Mucosa of stomach (tissue), 1 donor: ENCODE data around the gene SCARB1.

Experiments
- H3K27me3 ChIP-seq: one replicate; pipeline ENCODE4 v1.7.0; 2013; ENCODE audit warnings: mild to moderate bottlenecking, low read length; ENCODE audit not compliant: control insufficient read depth, insufficient read depth
- H3K36me3 ChIP-seq: one replicate; pipeline ENCODE4 v1.7.0; 2013; ENCODE audit warnings: low read length; ENCODE audit not compliant: control insufficient read depth, insufficient read depth
- H3K4me1 ChIP-seq: one replicate; pipeline ENCODE4 v1.7.0; 2013; ENCODE audit warnings: mild to moderate bottlenecking, low read length; ENCODE audit not compliant: control insufficient read depth, insufficient read depth
- H3K4me3 ChIP-seq: one replicate; pipeline ENCODE4 v1.7.0; 2013; ENCODE audit warnings: low read length
- H3K9ac ChIP-seq: one replicate; pipeline ENCODE4 v1.7.0; 2013; ENCODE audit warnings: mild to moderate bottlenecking, low read length, moderate library complexity
- H3K9me3 ChIP-seq: one replicate; pipeline ENCODE4 v1.7.0; 2013; ENCODE audit warnings: mild to moderate bottlenecking, low read length, moderate library complexity; ENCODE audit not compliant: control insufficient read depth
- donor health status: Pancreatic carcinoma.

SCARB1 gene

DNA sequence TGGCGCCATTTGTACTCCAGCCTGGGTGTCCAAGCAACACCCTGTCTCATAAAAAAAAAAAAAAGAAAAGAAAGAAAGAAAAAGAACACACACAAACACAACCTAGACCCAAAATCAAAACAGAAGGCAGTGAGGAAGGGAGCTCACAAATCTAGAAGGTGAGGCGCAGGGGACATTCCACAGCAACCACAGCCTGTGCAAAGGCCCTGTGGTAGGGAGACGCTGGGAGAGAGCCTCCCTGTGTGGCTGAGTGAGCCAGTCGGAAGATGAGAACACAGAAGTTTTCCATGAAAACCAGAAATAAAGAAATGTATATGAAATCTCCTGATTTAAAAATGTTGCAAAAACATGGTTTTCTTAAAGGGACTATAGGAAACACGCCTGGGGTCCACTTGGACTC lies 44.6 kb downstream of the SCARB1 start:
- Histone ChIP-seq H3K27me3 (no peaks in the 10 kb centered on the region), H3K36me3 (no peaks in the 10 kb centered on the region), H3K9ac (no peak overlapping the region), H3K4me3 (no peak overlapping the region), H3K4me1 (peaks cover 5% of the 10 kb centered on the region), H3K9me3 (no peaks in the 10 kb centered on the region)

GRCh38 chr12:124817076-124818000 lies 46.3 kb downstream of the SCARB1 start:
- no peak overlapping the region for H3K4me3 ChIP-seq
- H3K9ac ChIP-seq = no peak overlapping the region
- H3K27me3 ChIP-seq = no peaks in the 10 kb centered on the region
- H3K36me3 ChIP-seq = no peaks in the 10 kb centered on the region
- H3K4me1 ChIP-seq = peaks cover 2% of the 10 kb centered on the region
- H3K9me3 ChIP-seq = no peaks in the 10 kb centered on the region

GRCh38 chr12:124816295-124816854 lies 47.3 kb downstream of the SCARB1 start:
- H3K9ac ChIP-seq = no peak overlapping the region
- no peaks in the 10 kb centered on the region for H3K4me1 ChIP-seq
- H3K36me3 ChIP-seq = no peaks in the 10 kb centered on the region
- H3K27me3 ChIP-seq = no peaks in the 10 kb centered on the region
- no peaks in the 10 kb centered on the region for H3K9me3 ChIP-seq
- no peak overlapping the region for H3K4me3 ChIP-seq

DNA sequence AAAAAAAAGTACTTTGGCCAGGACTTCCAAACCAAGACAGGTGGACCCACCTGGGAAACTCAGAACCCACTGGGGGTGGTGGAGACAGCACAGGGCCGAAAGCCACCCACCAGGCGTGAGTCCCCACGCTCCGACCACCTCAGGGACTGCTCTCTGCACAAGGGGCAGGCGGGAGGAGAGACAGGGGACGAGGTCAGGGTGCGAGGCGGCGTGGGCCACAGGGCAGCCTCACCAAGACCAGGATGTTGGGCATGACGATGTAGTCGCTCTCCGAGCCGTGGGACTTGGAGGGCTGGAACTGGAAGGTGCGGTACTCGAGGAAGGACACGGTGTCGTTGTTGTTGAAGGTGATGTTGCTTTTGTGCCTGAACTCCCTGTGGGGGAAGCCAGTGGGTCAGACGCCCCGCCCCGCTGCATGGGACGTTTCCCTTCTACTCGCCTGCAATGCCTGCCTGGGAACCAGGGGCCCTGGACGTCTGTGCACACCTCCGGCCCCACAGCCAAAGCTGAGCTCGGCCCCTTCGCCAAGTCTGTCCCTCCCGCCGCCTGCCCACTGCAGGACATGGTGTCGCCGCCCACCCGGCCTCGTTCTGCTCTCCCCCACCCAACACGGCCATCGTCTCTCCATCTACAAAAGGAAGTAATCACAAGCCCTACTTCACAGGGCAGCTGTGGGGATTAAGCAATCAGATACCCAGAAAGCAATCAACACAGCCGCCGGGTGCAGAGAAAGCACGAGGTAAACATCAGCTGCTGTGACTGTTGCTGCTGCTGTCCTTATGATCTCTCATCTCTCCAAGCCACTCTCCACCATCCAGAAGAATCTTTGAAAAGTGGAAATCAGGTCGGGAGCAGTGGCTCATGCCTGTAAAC lies 48.7 kb downstream of the SCARB1 start:
- Histone ChIP-seq H3K9ac (no peak overlapping the region), H3K4me3 (no peak overlapping the region), H3K36me3 (no peaks in the 10 kb centered on the region), H3K9me3 (no peaks in the 10 kb centered on the region), H3K27me3 (no peaks in the 10 kb centered on the region), H3K4me1 (no peaks in the 10 kb centered on the region)

- H3K9ac ChIP-seq = no peak overlapping the region
- no peaks in the 10 kb centered on the region for H3K36me3 ChIP-seq
- H3K4me3 ChIP-seq = no peak overlapping the region
- no peaks in the 10 kb centered on the region for H3K4me1 ChIP-seq
- no peaks in the 10 kb centered on the region for H3K9me3 ChIP-seq
- no peaks in the 10 kb centered on the region for H3K27me3 ChIP-seq
Observed at GRCh38 chr12:124813782-124814181, 49.9 kb downstream of the SCARB1 start.

- no peaks in the 10 kb centered on the region for H3K4me1 ChIP-seq
- no peaks in the 10 kb centered on the region for H3K9me3 ChIP-seq
- H3K27me3 ChIP-seq = no peaks in the 10 kb centered on the region
- H3K36me3 ChIP-seq = no peaks in the 10 kb centered on the region
- H3K4me3 ChIP-seq = no peak overlapping the region
- no peak overlapping the region for H3K9ac ChIP-seq
Observed at GRCh38 chr12:124812979-124813378, 50.7 kb downstream of the SCARB1 start.

DNA sequence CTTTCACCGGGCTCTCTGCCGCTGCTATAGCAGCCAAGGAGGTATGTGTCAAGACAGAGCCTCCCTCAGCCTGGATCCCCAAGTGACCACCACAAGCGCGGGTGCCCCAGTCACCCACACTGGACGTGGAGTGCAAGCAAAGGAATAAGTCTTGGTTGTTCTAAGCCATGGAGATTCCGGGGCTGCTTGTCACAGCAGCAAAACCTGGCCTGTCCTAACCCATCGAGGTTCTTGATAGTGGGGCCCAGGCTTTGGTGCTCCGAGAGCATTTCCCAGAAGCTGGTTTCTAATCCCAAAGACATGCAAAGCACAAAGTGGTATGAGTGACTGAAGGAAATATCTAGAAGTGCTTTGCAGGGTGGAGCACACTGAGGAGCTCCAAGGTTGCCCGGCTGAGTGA lies 51.3 kb downstream of the SCARB1 start:
- Histone ChIP-seq H3K4me3 (no peak overlapping the region), H3K36me3 (no peaks in the 10 kb centered on the region), H3K9ac (no peak overlapping the region), H3K9me3 (no peaks in the 10 kb centered on the region), H3K27me3 (no peaks in the 10 kb centered on the region), H3K4me1 (no peaks in the 10 kb centered on the region)

DNA sequence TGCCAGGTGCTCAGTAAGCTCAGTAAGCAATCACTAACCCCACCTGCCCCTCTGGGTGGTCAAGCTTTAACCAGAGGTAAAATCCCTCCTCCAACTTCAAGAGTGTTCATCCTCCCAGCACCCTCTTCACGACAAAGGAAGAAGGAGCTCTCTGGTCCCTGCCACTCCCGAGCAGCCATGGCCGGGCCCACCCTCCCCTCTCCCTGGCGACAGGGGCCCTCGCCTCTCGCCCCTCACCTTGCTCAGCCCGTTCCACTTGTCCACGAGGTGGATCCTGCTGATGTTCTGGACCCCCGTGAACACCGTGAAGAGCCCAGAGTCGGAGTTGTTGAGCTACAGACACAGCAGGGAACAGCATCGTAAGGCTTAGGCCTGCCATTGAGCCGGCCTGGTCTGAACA lies 52.0 kb downstream of the SCARB1 start:
- Histone ChIP-seq H3K36me3 (no peaks in the 10 kb centered on the region), H3K4me1 (no peaks in the 10 kb centered on the region), H3K9ac (no peak overlapping the region), H3K9me3 (no peaks in the 10 kb centered on the region), H3K4me3 (no peak overlapping the region), H3K27me3 (no peaks in the 10 kb centered on the region)

GRCh38 chr12:124809878-124810277 lies 53.8 kb downstream of the SCARB1 start:
- H3K36me3 ChIP-seq = no peaks in the 10 kb centered on the region
- no peak overlapping the region for H3K9ac ChIP-seq
- no peak overlapping the region for H3K4me3 ChIP-seq
- H3K27me3 ChIP-seq = no peaks in the 10 kb centered on the region
- no peaks in the 10 kb centered on the region for H3K9me3 ChIP-seq
- H3K4me1 ChIP-seq = no peaks in the 10 kb centered on the region

GRCh38 chr12:124809391-124809790 lies 54.3 kb downstream of the SCARB1 start:
- Histone ChIP-seq H3K36me3 (no peaks in the 10 kb centered on the region), H3K9me3 (no peaks in the 10 kb centered on the region), H3K9ac (no peak overlapping the region), H3K4me3 (no peak overlapping the region), H3K27me3 (no peaks in the 10 kb centered on the region), H3K4me1 (no peaks in the 10 kb centered on the region)

- no peaks in the 10 kb centered on the region for H3K36me3 ChIP-seq
Observed at GRCh38 chr12:124808272-124808671, 55.4 kb downstream of the SCARB1 start.

More at GRCh38 chr12:124808272-124808671, 55.4 kb downstream of the SCARB1 start:
- Histone ChIP-seq H3K4me1 (no peaks in the 10 kb centered on the region), H3K4me3 (no peak overlapping the region), H3K9ac (no peak overlapping the region), H3K27me3 (no peaks in the 10 kb centered on the region), H3K9me3 (no peaks in the 10 kb centered on the region)
